IPS DF 19.7 (cell line): ENCODE measurements around the gene MS4A4A.
A peak's percentile ranks its signal among the peaks of the same experiment; 100 is the strongest.

Experiments
- DNase-seq: peaks from one replicate; pipeline ENCODE4 v3.0.0-alpha.2; 2013; ENCODE audit warnings: low read depth, low spot score

Gene MS4A4A

GRCh38 chr11:60280412-60280811, at the start of gene MS4A4A:
TSS of gene MS4A4A (plus strand) at chr11:60280666. CDS start at chr11:60280676, 10 bp downstream.
- DNase-seq, result no peak

- DNase-seq, result no peak
These were observed 49.8 kb upstream of the MS4A4A start for GRCh38 chr11:60230681-60231080.

- DNase-seq, result no peak
These were observed 45.1 kb upstream of the MS4A4A start for GRCh38 chr11:60235321-60235720.

GRCh38 chr11:60240662-60241061, 39.8 kb upstream of the MS4A4A start:
- no peak for DNase-seq

GRCh38 chr11:60241786-60242185, 38.7 kb upstream of the MS4A4A start:
- DNase-seq, result no peak

- no peak for DNase-seq
These were observed 37.7 kb upstream of the MS4A4A start, which contains the start of gene MS4A4E for GRCh38 chr11:60242740-60243239. TSS of gene MS4A4E (minus strand) at chr11:60243137. CDS start at chr11:60230055, 13,082 bp downstream.

GRCh38 chr11:60251485-60252212, 28.8 kb upstream of the MS4A4A start:
- DNase-seq, result no peak

- DNase-seq, result no peak
These were observed 28.0 kb upstream of the MS4A4A start for GRCh38 chr11:60252213-60253108.

GRCh38 chr11:60257956-60258722, 22.3 kb upstream of the MS4A4A start:
- no peak for DNase-seq

GRCh38 chr11:60261014-60261413, 19.5 kb upstream of the MS4A4A start:
- DNase-seq, result no peak

- DNase-seq, result no peak
These were observed 17.1 kb upstream of the MS4A4A start for GRCh38 chr11:60263402-60263801.

- no peak for DNase-seq
These were observed 15.8 kb upstream of the MS4A4A start for GRCh38 chr11:60264644-60265043.

- no peak for DNase-seq
These were observed 14.9 kb upstream of the MS4A4A start for GRCh38 chr11:60265373-60266214.

- no peak for DNase-seq
These were observed 6.0 kb upstream of the MS4A4A start for GRCh38 chr11:60274416-60274815.

GRCh38 chr11:60281485-60281884, 1.0 kb downstream of the MS4A4A start:
- DNase-seq, result no peak

- DNase-seq, result no peak
These were observed 1.8 kb downstream of the MS4A4A start for GRCh38 chr11:60282286-60282685.

GRCh38 chr11:60285411-60286126, 5.1 kb downstream of the MS4A4A start:
- DNase-seq, result peak; percentile 54

GRCh38 chr11:60288531-60288930, 8.1 kb downstream of the MS4A4A start:
- no peak for DNase-seq

GRCh38 chr11:60292145-60292544, 11.7 kb downstream of the MS4A4A start:
- no peak for DNase-seq

- no peak for DNase-seq
These were observed 20.7 kb downstream of the MS4A4A start for GRCh38 chr11:60301178-60301577.
